ENCODE data around the gene HOXA4.
A peak's percentile ranks its signal among the peaks of the same experiment; 100 is the strongest.

DNA sequence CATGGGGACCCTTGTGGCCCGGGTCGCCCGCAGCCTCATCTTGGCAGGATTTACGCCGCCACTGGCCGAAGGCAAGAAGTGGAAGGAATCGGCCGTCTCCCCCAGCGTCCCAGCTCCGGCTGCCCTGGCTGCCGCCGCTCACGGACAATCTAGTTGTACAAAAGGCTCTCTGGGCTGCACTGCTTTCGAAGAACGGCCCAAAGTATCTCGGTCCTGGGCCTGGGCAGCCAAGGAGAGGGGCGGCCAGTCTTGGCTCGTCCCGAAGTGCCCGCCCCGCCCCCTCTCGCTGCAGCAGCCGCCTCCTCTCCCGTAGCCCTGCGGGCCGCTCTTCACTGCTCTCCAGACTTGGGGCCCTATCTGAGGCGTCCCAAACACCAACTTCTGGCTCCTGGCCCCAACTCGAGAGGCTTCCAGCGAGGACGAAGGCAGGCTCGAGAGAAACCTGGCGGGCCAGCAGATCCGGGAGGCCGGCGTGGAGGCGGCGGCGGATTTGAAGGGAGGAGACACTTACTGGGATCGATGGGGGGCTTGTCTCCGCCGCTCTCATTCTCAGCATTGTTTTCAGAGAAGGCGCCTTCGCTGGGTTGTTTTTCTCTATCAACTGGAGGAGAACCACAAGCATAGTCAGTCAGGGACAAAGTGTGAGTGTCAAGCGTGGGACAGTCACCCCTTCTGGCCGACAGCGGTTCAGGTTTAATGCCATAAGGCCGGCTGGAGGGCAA lies 34.0 kb upstream of the HOXA4 start:
- TF ChIP-seq POLR2AphosphoS5 (IDR thresholded peaks at IDR 0.05; ENCODE audit: low read depth, low read length) = no peak
- no peak for TF ChIP-seq YY1 (IDR thresholded peaks at IDR 0.05; ENCODE audit: extremely low read depth, insufficient replicate concordance, low read depth, low read length)
- TF ChIP-seq, protein P1, sequence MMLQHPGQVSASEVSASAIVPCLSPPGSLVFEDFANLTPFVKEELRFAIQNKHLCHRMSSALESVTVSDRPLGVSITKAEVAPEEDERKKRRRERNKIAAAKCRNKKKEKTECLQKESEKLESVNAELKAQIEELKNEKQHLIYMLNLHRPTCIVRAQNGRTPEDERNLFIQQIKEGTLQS (IDR thresholded peaks at IDR 0.05) = no peak
- no peak for TF ChIP-seq POLR2A (IDR thresholded peaks at IDR 0.05; ENCODE audit: borderline replicate concordance, extremely low read depth, insufficient read depth, insufficient read length)
- no peak for TF ChIP-seq SIN3A (IDR thresholded peaks at IDR 0.05; ENCODE audit: low read depth)
- TF ChIP-seq, protein P2, sequence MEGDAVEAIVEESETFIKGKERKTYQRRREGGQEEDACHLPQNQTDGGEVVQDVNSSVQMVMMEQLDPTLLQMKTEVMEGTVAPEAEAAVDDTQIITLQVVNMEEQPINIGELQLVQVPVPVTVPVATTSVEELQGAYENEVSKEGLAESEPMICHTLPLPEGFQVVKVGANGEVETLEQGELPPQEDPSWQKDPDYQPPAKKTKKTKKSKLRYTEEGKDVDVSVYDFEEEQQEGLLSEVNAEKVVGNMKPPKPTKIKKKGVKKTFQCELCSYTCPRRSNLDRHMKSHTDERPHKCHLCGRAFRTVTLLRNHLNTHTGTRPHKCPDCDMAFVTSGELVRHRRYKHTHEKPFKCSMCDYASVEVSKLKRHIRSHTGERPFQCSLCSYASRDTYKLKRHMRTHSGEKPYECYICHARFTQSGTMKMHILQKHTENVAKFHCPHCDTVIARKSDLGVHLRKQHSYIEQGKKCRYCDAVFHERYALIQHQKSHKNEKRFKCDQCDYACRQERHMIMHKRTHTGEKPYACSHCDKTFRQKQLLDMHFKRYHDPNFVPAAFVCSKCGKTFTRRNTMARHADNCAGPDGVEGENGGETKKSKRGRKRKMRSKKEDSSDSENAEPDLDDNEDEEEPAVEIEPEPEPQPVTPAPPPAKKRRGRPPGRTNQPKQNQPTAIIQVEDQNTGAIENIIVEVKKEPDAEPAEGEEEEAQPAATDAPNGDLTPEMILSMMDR (IDR thresholded peaks at IDR 0.05 in 2 of 3, conservative IDR thresholded peaks at IDR 0.05 in 1 of 3; ENCODE audit: borderline replicate concordance in 1 of 3, insufficient read depth in 1 of 3, low read depth in 2 of 3, low read length in 2 of 3) = peak in 2 of 3 experiments; percentile 23 to 30; a peak in 2 of 6 replicates
